HCT116 (cell line): Measurements from ENCODE around the gene SLC35B1. TPM values are rescaled to one million over a fixed set of nuclear protein-coding genes. Genes with fewer than 3 reads are reported as not detected.

Experiments used
- ATAC-seq: fragments of 200-7000 bp; cut with Tn5 transposase; 2 replicates; pipeline ENCODE4 v1.9.1; 2020; ENCODE audit warnings: mild to moderate bottlenecking, moderate library complexity
- BruUV-seq: library from RNA; stranded (reverse); fragments of 400-500 nt; replicated peaks from 2 replicates; lab custom pipeline; 2021; lab: Mats Ljungman, UMichigan
- CTCF ChIA-PET: fragments of 300-600 bp; sonication (Branson Sonifier 250); formaldehyde crosslinking; loops from one replicate; lab custom pipeline; 2021; ENCODE audit warnings: antibody characterized with exemption; lab: Charles Lee
- POLR2A ChIA-PET: fragments of 300-600, 350-600 bp; sonication (Branson Sonifier 250); formaldehyde crosslinking; loops from one replicate; lab custom pipeline; 2021; ENCODE audit warnings: antibody characterized with exemption; lab: Charles Lee
- RAD21 ChIA-PET, 2 experiments: fragments of 300-600 bp; sonication (Branson Sonifier 250); formaldehyde crosslinking; loops; one replicate each; lab custom pipeline; 2023; ENCODE audit warnings: low total read pairs in 2 of 2; ENCODE audit not compliant: uncharacterized antibody in 2 of 2, unreplicated experiment in 2 of 2, low non-redundant PET in 1 of 2; lab: Charles Lee
- DNase-seq: peaks from one replicate; pipeline ENCODE4 v3.0.0-alpha.2; 2010; ENCODE audit warnings: low read depth, low spot score
- H2AFZ ChIP-seq: fragments of 200-600 bp; shearing (Covaris generic), sonication (generic); 2 replicates; pipeline ENCODE4 v1.6.1; 2017; ENCODE audit warnings: low read depth, mixed run types, mixed read lengths, antibody characterized with exemption, low read length; ENCODE audit not compliant: poor library complexity, severe bottlenecking
- H3K27ac ChIP-seq: 2 replicates; pipeline ENCODE4 v1.5.1; 2012; ENCODE audit warnings: low read depth, low read length
- H3K27me3 ChIP-seq: fragments of 200-600 bp; sonication (generic); 2 replicates; pipeline ENCODE4 v1.6.1; 2016; ENCODE audit warnings: mixed run types, low read length, mixed read lengths; ENCODE audit not compliant: insufficient read depth
- H3K36me3 ChIP-seq, 2 experiments: fragments of 200-500 bp in 1 of 2; fragments of 200-600 bp in 1 of 2; sonication (Bioruptor generic) in 1 of 2; sonication (generic) in 1 of 2; 2 replicates each; pipeline versions ENCODE4 v1.5.1 to v1.6.1; 2014 to 2016; ENCODE audit warnings: low read length in 2 of 2, inconsistent platforms in 1 of 2, mixed read lengths in 1 of 2, mixed run types in 1 of 2; ENCODE audit not compliant: insufficient read depth in 2 of 2, control insufficient read depth in 1 of 2
- H3K4me1 ChIP-seq, 2 experiments: fragments of 200-600 bp in 1 of 2; sonication (generic) in 1 of 2; 2 replicates each; pipeline versions ENCODE4 v1.5.1 to v1.6.1; 2012 to 2017; ENCODE audit warnings: low read length in 2 of 2, inconsistent platforms in 1 of 2, mild to moderate bottlenecking in 1 of 2, mixed read lengths in 1 of 2, mixed run types in 1 of 2, moderate library complexity in 1 of 2; ENCODE audit not compliant: insufficient read depth in 2 of 2, control insufficient read depth in 1 of 2
- H3K4me2 ChIP-seq: fragments of 200-600 bp; sonication (generic); 2 replicates; pipeline ENCODE4 v1.6.1; 2017; ENCODE audit warnings: mixed run types, low read length, mixed read lengths
- H3K4me3 ChIP-seq, 2 experiments: fragments of 200-600 bp in 1 of 2; sonication (generic) in 1 of 2; replicated peaks in 1 of 2; 2 replicates each; pipeline ENCODE4 v1.5.1; 2011 to 2016; ENCODE audit warnings: low read length in 2 of 2, control low read depth in 1 of 2, low read depth in 1 of 2, mild to moderate bottlenecking in 1 of 2, mixed read lengths in 1 of 2, mixed run types in 1 of 2
- H3K79me2 ChIP-seq: fragments of 200-600 bp; sonication (generic); 2 replicates; pipeline ENCODE4 v1.6.1; 2017; ENCODE audit warnings: mild to moderate bottlenecking, mixed run types, low read length, moderate library complexity, mixed read lengths; ENCODE audit not compliant: insufficient read depth
- H3K9ac ChIP-seq: fragments of 200-600 bp; sonication (generic); 2 replicates; pipeline ENCODE4 v1.6.1; 2016; ENCODE audit warnings: low read length, mixed read lengths
- H3K9me2 ChIP-seq: fragments of 200-600 bp; sonication (generic), shearing (Covaris generic); 2 replicates; pipeline ENCODE4 v1.6.1; 2017; ENCODE audit warnings: mixed run types, mild to moderate bottlenecking, moderate library complexity; ENCODE audit not compliant: insufficient read depth
- H3K9me3 ChIP-seq, 2 experiments: fragments of 200-500 bp in 1 of 2; fragments of 200-600 bp in 1 of 2; sonication (Bioruptor generic) in 1 of 2; sonication (generic) in 1 of 2; 2 replicates each; pipeline ENCODE4 v1.6.1; 2014 to 2017; ENCODE audit warnings: low read length in 2 of 2, mixed read lengths in 2 of 2, inconsistent platforms in 1 of 2, low read depth in 1 of 2, mild to moderate bottlenecking in 1 of 2, mixed run types in 1 of 2, moderate library complexity in 1 of 2; ENCODE audit not compliant: control insufficient read depth in 1 of 2, insufficient read depth in 1 of 2
- H4K20me1 ChIP-seq: fragments of 200-600 bp; sonication (generic), shearing (Covaris generic); 2 replicates; pipeline ENCODE4 v1.6.1; 2017; ENCODE audit warnings: mixed run types, mild to moderate bottlenecking, moderate library complexity; ENCODE audit not compliant: insufficient read depth
- CEBPB ChIP-seq: IDR thresholded peaks from 2 replicates; pipeline ENCODE4 v1.6.1; 2012; ENCODE audit warnings: low read depth
- ELF1 ChIP-seq: IDR thresholded peaks from 2 replicates; pipeline ENCODE4 v1.6.1; 2012; ENCODE audit warnings: low read depth, borderline replicate concordance
- EZH2 ChIP-seq: fragments of 200-600 bp; sonication (generic); IDR thresholded peaks from 2 replicates; pipeline ENCODE4 v1.6.1; 2017; ENCODE audit warnings: antibody characterized with exemption, mixed run types
- FOSL1 ChIP-seq: IDR thresholded peaks from 2 replicates; pipeline ENCODE4 v1.6.1; 2012; ENCODE audit warnings: low read depth
- POLR2AphosphoS5 ChIP-seq: IDR thresholded peaks from 2 replicates; pipeline ENCODE4 v1.6.1; 2011; ENCODE audit warnings: mild to moderate bottlenecking, low read depth, low read length, moderate library complexity
- RAD21 ChIP-seq: IDR thresholded peaks from 2 replicates; pipeline ENCODE4 v1.6.1; 2012; ENCODE audit warnings: low read depth, mild to moderate bottlenecking
- SIN3A ChIP-seq: IDR thresholded peaks from 2 replicates; pipeline ENCODE4 v1.6.1; 2012; ENCODE audit warnings: low read depth
- YY1 ChIP-seq: IDR thresholded peaks from 2 replicates; pipeline ENCODE4 v1.6.1; 2011; ENCODE audit warnings: low read length, low read depth, moderate library complexity, mild to moderate bottlenecking; ENCODE audit not compliant: insufficient replicate concordance; ENCODE audit errors: extremely low read depth
- ZNF274 ChIP-seq: fragments of 200-500 bp; sonication (Bioruptor generic); IDR thresholded peaks from 2 replicates; pipeline ENCODE4 v1.6.1; 2014; ENCODE audit warnings: mild to moderate bottlenecking, low read depth, low read length, inconsistent platforms
- intact Hi-C: fragments of 100-400 bp; cut with micrococcal nuclease; formaldehyde crosslinking; loops from 2 replicates; pipeline ENCODE4 v1.10.0; 2022
- total RNA-seq: library from RNA; stranded (reverse); gene quantifications from one replicate; pipeline ENCODE4 v1.2.1, GENCODE V29; 2021; ENCODE audit not compliant: unreplicated experiment
- TF ChIP-seq, protein P1 (sequence below): IDR thresholded peaks from 2 replicates; pipeline ENCODE4 v1.6.1; 2012
- TF ChIP-seq, protein P2 (sequence below), 3 experiments: fragments of 200-600 bp in 1 of 3; sonication (generic) in 1 of 3; IDR thresholded peaks in 2 of 3; conservative IDR thresholded peaks in 1 of 3; 2 replicates each; pipeline ENCODE4 v1.5.1; 2012 to 2017; ENCODE audit warnings: low read depth in 2 of 3, low read length in 2 of 3, antibody characterized with exemption in 1 of 3, borderline replicate concordance in 1 of 3, control low read depth in 1 of 3, mild to moderate bottlenecking in 1 of 3, mixed read lengths in 1 of 3, mixed run types in 1 of 3, moderate library complexity in 1 of 3; ENCODE audit not compliant: insufficient read depth in 1 of 3

Gene SLC35B1
- total RNA-seq, 1 experiment from 2014 or later = 87.5 TPM

DNA sequence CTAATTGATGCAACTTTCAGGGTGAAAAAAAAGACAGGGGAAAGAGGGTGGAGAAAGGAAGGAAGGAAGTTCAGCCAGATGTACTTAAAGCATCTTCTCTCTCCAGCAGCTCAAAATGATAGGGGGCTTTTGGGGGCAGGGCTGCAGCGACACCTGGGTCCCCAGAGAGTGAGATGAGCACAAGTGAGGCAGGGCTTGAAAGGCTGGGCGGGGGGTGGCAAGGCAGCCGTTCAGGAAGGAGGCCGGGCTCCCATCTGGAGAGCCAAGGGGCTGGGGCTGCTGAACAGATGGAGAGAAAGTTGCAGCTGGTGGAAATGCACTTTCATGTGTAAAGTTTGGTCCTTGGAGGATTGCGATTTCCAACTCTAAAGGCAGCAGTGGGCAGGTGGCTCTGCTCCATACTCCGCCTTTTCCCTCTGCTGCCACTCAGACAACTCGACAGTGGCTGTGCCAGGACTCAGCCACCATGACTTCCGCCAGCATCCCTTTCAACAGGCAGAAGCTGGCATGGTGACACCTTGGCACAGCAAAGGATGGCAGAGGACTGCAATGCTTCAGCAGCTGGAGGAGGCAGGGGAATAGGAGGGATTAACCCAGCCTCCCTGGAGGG, 7.7 kb downstream of the SLC35B1 start:
- TF ChIP-seq, protein P1, sequence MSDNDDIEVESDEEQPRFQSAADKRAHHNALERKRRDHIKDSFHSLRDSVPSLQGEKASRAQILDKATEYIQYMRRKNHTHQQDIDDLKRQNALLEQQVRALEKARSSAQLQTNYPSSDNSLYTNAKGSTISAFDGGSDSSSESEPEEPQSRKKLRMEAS = no peak
- no peak for TF ChIP-seq FOSL1
- no peak for TF ChIP-seq ELF1
- no peak for TF ChIP-seq EZH2
- no peak for TF ChIP-seq POLR2AphosphoS5
- no peak for TF ChIP-seq YY1
- no peak for TF ChIP-seq ZNF274
- no peak for TF ChIP-seq SIN3A
- TF ChIP-seq CEBPB = no peak
- no peak for TF ChIP-seq RAD21
- TF ChIP-seq, protein P2, sequence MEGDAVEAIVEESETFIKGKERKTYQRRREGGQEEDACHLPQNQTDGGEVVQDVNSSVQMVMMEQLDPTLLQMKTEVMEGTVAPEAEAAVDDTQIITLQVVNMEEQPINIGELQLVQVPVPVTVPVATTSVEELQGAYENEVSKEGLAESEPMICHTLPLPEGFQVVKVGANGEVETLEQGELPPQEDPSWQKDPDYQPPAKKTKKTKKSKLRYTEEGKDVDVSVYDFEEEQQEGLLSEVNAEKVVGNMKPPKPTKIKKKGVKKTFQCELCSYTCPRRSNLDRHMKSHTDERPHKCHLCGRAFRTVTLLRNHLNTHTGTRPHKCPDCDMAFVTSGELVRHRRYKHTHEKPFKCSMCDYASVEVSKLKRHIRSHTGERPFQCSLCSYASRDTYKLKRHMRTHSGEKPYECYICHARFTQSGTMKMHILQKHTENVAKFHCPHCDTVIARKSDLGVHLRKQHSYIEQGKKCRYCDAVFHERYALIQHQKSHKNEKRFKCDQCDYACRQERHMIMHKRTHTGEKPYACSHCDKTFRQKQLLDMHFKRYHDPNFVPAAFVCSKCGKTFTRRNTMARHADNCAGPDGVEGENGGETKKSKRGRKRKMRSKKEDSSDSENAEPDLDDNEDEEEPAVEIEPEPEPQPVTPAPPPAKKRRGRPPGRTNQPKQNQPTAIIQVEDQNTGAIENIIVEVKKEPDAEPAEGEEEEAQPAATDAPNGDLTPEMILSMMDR (IDR thresholded peaks at IDR 0.05 in 2 of 3, conservative IDR thresholded peaks at IDR 0.05 in 1 of 3; ENCODE audit: borderline replicate concordance in 1 of 3, insufficient read depth in 1 of 3, low read depth in 2 of 3, low read length in 2 of 3) = no peak
- TF ChIP-seq, all 23 proteins: peak for 0
- Histone ChIP-seq H3K27me3 (no peaks in the 10 kb centered on the region), H3K4me1 (no peaks in the 10 kb centered on the region), H3K9me3 (no peaks in the 10 kb centered on the region), H3K9me2 (no peaks in the 10 kb centered on the region), H3K4me3 (no peak overlapping the region), H3K4me2 (no peak overlapping the region), H3K27ac (no peak overlapping the region), H4K20me1 (no peaks in the 10 kb centered on the region), H3K9ac (no peak overlapping the region), H2AFZ (no peak overlapping the region), H3K79me2 (peaks cover 1% of the 10 kb centered on the region; the same call in 1 of the 2 replicates), H3K36me3 (peaks cover 38 to 48% of the 10 kb centered on the region in 2 experiments)
- ATAC-seq = no peak
- CTCF ChIA-PET = interaction anchor here (1.0 to 3.4 kb wide), 7 partner anchors 130 to 298 kb away, joined by 3 to 17 read pairs (median 4); no protein-coding TSS in a partner anchor
- BruUV-seq = no TSS peak
- DNase-seq = no peak
- intact Hi-C loops = loop anchor here (10.0 kb wide), 1 partner anchor 385 kb away; no protein-coding TSS in a partner anchor
- RAD21 ChIA-PET = no interaction called here
- POLR2A ChIA-PET = interaction anchor here (2.8 kb wide), 1 partner anchor 8 kb away, joined by 7 read pairs; the partner anchor contains the start of gene SLC35B1
